HCT116 (cell line): Measurements from ENCODE around the gene POLA1. TPM values are rescaled to one million over a fixed set of nuclear protein-coding genes. Genes with fewer than 3 reads are reported as not detected.

Experiments used
- ATAC-seq: fragments of 200-7000 bp; cut with Tn5 transposase; 2 replicates; pipeline ENCODE4 v1.9.1; 2020; ENCODE audit warnings: mild to moderate bottlenecking, moderate library complexity
- BruUV-seq: library from RNA; stranded (reverse); fragments of 400-500 nt; replicated peaks from 2 replicates; lab custom pipeline; 2021; lab: Mats Ljungman, UMichigan
- CTCF ChIA-PET: fragments of 300-600 bp; sonication (Branson Sonifier 250); formaldehyde crosslinking; loops from one replicate; lab custom pipeline; 2021; ENCODE audit warnings: antibody characterized with exemption; lab: Charles Lee
- POLR2A ChIA-PET: fragments of 300-600, 350-600 bp; sonication (Branson Sonifier 250); formaldehyde crosslinking; loops from one replicate; lab custom pipeline; 2021; ENCODE audit warnings: antibody characterized with exemption; lab: Charles Lee
- RAD21 ChIA-PET, 2 experiments: fragments of 300-600 bp; sonication (Branson Sonifier 250); formaldehyde crosslinking; loops; one replicate each; lab custom pipeline; 2023; ENCODE audit warnings: low total read pairs in 2 of 2; ENCODE audit not compliant: uncharacterized antibody in 2 of 2, unreplicated experiment in 2 of 2, low non-redundant PET in 1 of 2; lab: Charles Lee
- DNase-seq: peaks from one replicate; pipeline ENCODE4 v3.0.0-alpha.2; 2010; ENCODE audit warnings: low read depth, low spot score
- H2AFZ ChIP-seq: fragments of 200-600 bp; shearing (Covaris generic), sonication (generic); 2 replicates; pipeline ENCODE4 v1.6.1; 2017; ENCODE audit warnings: low read depth, mixed run types, mixed read lengths, antibody characterized with exemption, low read length; ENCODE audit not compliant: poor library complexity, severe bottlenecking
- H3K27ac ChIP-seq: 2 replicates; pipeline ENCODE4 v1.5.1; 2012; ENCODE audit warnings: low read depth, low read length
- H3K27me3 ChIP-seq: fragments of 200-600 bp; sonication (generic); 2 replicates; pipeline ENCODE4 v1.6.1; 2016; ENCODE audit warnings: mixed run types, low read length, mixed read lengths; ENCODE audit not compliant: insufficient read depth
- H3K36me3 ChIP-seq, 2 experiments: fragments of 200-500 bp in 1 of 2; fragments of 200-600 bp in 1 of 2; sonication (Bioruptor generic) in 1 of 2; sonication (generic) in 1 of 2; 2 replicates each; pipeline versions ENCODE4 v1.5.1 to v1.6.1; 2014 to 2016; ENCODE audit warnings: low read length in 2 of 2, inconsistent platforms in 1 of 2, mixed read lengths in 1 of 2, mixed run types in 1 of 2; ENCODE audit not compliant: insufficient read depth in 2 of 2, control insufficient read depth in 1 of 2
- H3K4me1 ChIP-seq, 2 experiments: fragments of 200-600 bp in 1 of 2; sonication (generic) in 1 of 2; 2 replicates each; pipeline versions ENCODE4 v1.5.1 to v1.6.1; 2012 to 2017; ENCODE audit warnings: low read length in 2 of 2, inconsistent platforms in 1 of 2, mild to moderate bottlenecking in 1 of 2, mixed read lengths in 1 of 2, mixed run types in 1 of 2, moderate library complexity in 1 of 2; ENCODE audit not compliant: insufficient read depth in 2 of 2, control insufficient read depth in 1 of 2
- H3K4me2 ChIP-seq: fragments of 200-600 bp; sonication (generic); 2 replicates; pipeline ENCODE4 v1.6.1; 2017; ENCODE audit warnings: mixed run types, low read length, mixed read lengths
- H3K4me3 ChIP-seq, 2 experiments: fragments of 200-600 bp in 1 of 2; sonication (generic) in 1 of 2; replicated peaks in 1 of 2; 2 replicates each; pipeline ENCODE4 v1.5.1; 2011 to 2016; ENCODE audit warnings: low read length in 2 of 2, control low read depth in 1 of 2, low read depth in 1 of 2, mild to moderate bottlenecking in 1 of 2, mixed read lengths in 1 of 2, mixed run types in 1 of 2
- H3K79me2 ChIP-seq: fragments of 200-600 bp; sonication (generic); 2 replicates; pipeline ENCODE4 v1.6.1; 2017; ENCODE audit warnings: mild to moderate bottlenecking, mixed run types, low read length, moderate library complexity, mixed read lengths; ENCODE audit not compliant: insufficient read depth
- H3K9ac ChIP-seq: fragments of 200-600 bp; sonication (generic); 2 replicates; pipeline ENCODE4 v1.6.1; 2016; ENCODE audit warnings: low read length, mixed read lengths
- H3K9me2 ChIP-seq: fragments of 200-600 bp; sonication (generic), shearing (Covaris generic); 2 replicates; pipeline ENCODE4 v1.6.1; 2017; ENCODE audit warnings: mixed run types, mild to moderate bottlenecking, moderate library complexity; ENCODE audit not compliant: insufficient read depth
- H3K9me3 ChIP-seq, 2 experiments: fragments of 200-500 bp in 1 of 2; fragments of 200-600 bp in 1 of 2; sonication (Bioruptor generic) in 1 of 2; sonication (generic) in 1 of 2; 2 replicates each; pipeline ENCODE4 v1.6.1; 2014 to 2017; ENCODE audit warnings: low read length in 2 of 2, mixed read lengths in 2 of 2, inconsistent platforms in 1 of 2, low read depth in 1 of 2, mild to moderate bottlenecking in 1 of 2, mixed run types in 1 of 2, moderate library complexity in 1 of 2; ENCODE audit not compliant: control insufficient read depth in 1 of 2, insufficient read depth in 1 of 2
- H4K20me1 ChIP-seq: fragments of 200-600 bp; sonication (generic), shearing (Covaris generic); 2 replicates; pipeline ENCODE4 v1.6.1; 2017; ENCODE audit warnings: mixed run types, mild to moderate bottlenecking, moderate library complexity; ENCODE audit not compliant: insufficient read depth
- CBX3 ChIP-seq: IDR thresholded peaks from 2 replicates; pipeline ENCODE4 v1.6.1; 2012; ENCODE audit warnings: low read depth
- EGR1 ChIP-seq: IDR thresholded peaks from 2 replicates; pipeline ENCODE4 v1.6.1; 2012; ENCODE audit warnings: low read depth
- EZH2 ChIP-seq: fragments of 200-600 bp; sonication (generic); IDR thresholded peaks from 2 replicates; pipeline ENCODE4 v1.6.1; 2017; ENCODE audit warnings: antibody characterized with exemption, mixed run types
- FOSL1 ChIP-seq: IDR thresholded peaks from 2 replicates; pipeline ENCODE4 v1.6.1; 2012; ENCODE audit warnings: low read depth
- MAX ChIP-seq: IDR thresholded peaks from 2 replicates; pipeline ENCODE4 v1.6.1; 2012
- POLR2A ChIP-seq: IDR thresholded peaks from 2 replicates; pipeline ENCODE4 v1.7.0; 2011; ENCODE audit warnings: borderline replicate concordance; ENCODE audit not compliant: insufficient read depth, insufficient read length; ENCODE audit errors: extremely low read depth
- RAD21 ChIP-seq: IDR thresholded peaks from 2 replicates; pipeline ENCODE4 v1.6.1; 2012; ENCODE audit warnings: low read depth, mild to moderate bottlenecking
- SIN3A ChIP-seq: IDR thresholded peaks from 2 replicates; pipeline ENCODE4 v1.6.1; 2012; ENCODE audit warnings: low read depth
- SP1 ChIP-seq: IDR thresholded peaks from 2 replicates; pipeline ENCODE4 v1.6.1; 2012; ENCODE audit warnings: low read depth
- TCF7L2 ChIP-seq: IDR thresholded peaks from 2 replicates; pipeline ENCODE4 v1.7.0; 2011; ENCODE audit warnings: borderline replicate concordance, inconsistent platforms; ENCODE audit not compliant: insufficient read depth, insufficient read length; ENCODE audit errors: extremely low read depth
- YY1 ChIP-seq: IDR thresholded peaks from 2 replicates; pipeline ENCODE4 v1.6.1; 2011; ENCODE audit warnings: low read length, low read depth, moderate library complexity, mild to moderate bottlenecking; ENCODE audit not compliant: insufficient replicate concordance; ENCODE audit errors: extremely low read depth
- intact Hi-C: fragments of 100-400 bp; cut with micrococcal nuclease; formaldehyde crosslinking; loops from 2 replicates; pipeline ENCODE4 v1.10.0; 2022
- total RNA-seq: library from RNA; stranded (reverse); gene quantifications from one replicate; pipeline ENCODE4 v1.2.1, GENCODE V29; 2021; ENCODE audit not compliant: unreplicated experiment
- TF ChIP-seq, protein P1 (sequence below): IDR thresholded peaks from 2 replicates; pipeline ENCODE4 v1.6.1; 2011; ENCODE audit warnings: mild to moderate bottlenecking, low read length, moderate library complexity; ENCODE audit not compliant: insufficient replicate concordance; ENCODE audit errors: extremely low read depth
- TF ChIP-seq, protein P2 (sequence below): IDR thresholded peaks from 2 replicates; pipeline ENCODE4 v1.6.1; 2012

POLA1 gene
- total RNA-seq, 1 experiment from 2014 or later: 27.0 TPM

GRCh38 chrX:24918715-24919114, 225.0 kb downstream of the POLA1 start:
- no TSS peak for BruUV-seq
- Histone ChIP-seq H3K79me2 (no peaks in the 10 kb centered on the region), H3K36me3 (no peaks in the 10 kb centered on the region), H4K20me1 (no peaks in the 10 kb centered on the region), H2AFZ (no peak overlapping the region), H3K9me2 (no peaks in the 10 kb centered on the region), H3K4me1 (no peaks in the 10 kb centered on the region), H3K27me3 (no peaks in the 10 kb centered on the region), H3K9ac (no peak overlapping the region), H3K4me3 (no peak overlapping the region), H3K27ac (no peak overlapping the region), H3K4me2 (no peak overlapping the region), H3K9me3 (no peaks in the 10 kb centered on the region)
- ChIA-PET CTCF (no interaction called here), POLR2A (no interaction called here), RAD21 (no interaction called here)
- intact Hi-C loops: no loop called here
- no peak for TF ChIP-seq TCF7L2
- TF ChIP-seq EZH2: no peak
- no peak for TF ChIP-seq SIN3A
- no peak for TF ChIP-seq FOSL1
- no peak for TF ChIP-seq EGR1
- no peak for TF ChIP-seq SP1
- TF ChIP-seq POLR2A: no peak
- TF ChIP-seq CBX3: no peak
- TF ChIP-seq, protein P1, sequence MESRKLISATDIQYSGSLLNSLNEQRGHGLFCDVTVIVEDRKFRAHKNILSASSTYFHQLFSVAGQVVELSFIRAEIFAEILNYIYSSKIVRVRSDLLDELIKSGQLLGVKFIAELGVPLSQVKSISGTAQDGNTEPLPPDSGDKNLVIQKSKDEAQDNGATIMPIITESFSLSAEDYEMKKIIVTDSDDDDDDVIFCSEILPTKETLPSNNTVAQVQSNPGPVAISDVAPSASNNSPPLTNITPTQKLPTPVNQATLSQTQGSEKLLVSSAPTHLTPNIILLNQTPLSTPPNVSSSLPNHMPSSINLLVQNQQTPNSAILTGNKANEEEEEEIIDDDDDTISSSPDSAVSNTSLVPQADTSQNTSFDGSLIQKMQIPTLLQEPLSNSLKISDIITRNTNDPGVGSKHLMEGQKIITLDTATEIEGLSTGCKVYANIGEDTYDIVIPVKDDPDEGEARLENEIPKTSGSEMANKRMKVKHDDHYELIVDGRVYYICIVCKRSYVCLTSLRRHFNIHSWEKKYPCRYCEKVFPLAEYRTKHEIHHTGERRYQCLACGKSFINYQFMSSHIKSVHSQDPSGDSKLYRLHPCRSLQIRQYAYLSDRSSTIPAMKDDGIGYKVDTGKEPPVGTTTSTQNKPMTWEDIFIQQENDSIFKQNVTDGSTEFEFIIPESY: no peak
- no peak for TF ChIP-seq RAD21
- TF ChIP-seq YY1: no peak
- TF ChIP-seq MAX: no peak
- TF ChIP-seq, protein P2, sequence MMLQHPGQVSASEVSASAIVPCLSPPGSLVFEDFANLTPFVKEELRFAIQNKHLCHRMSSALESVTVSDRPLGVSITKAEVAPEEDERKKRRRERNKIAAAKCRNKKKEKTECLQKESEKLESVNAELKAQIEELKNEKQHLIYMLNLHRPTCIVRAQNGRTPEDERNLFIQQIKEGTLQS: no peak
- ATAC-seq (no peak), DNase-seq (no peak)
